ENCODE data around the gene SPACA4. TPM values are rescaled to one million over a fixed set of nuclear protein-coding genes. Genes with fewer than 3 reads are reported as not detected.

The SPACA4 gene
- total RNA-seq, 1 experiment from 2014 or later, result not detected

DNA sequence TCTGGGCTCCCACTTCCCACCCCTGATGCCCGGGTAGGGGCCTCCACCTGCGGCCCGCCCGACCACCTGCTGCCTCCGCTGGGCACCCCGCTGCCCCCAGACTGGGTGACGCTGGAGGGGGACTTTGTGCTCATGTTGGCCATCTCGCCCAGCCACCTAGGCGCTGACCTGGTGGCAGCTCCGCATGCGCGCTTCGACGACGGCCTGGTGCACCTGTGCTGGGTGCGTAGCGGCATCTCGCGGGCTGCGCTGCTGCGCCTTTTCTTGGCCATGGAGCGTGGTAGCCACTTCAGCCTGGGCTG, 22.7 kb downstream of the SPACA4 start:
- H3K4me3 Mint-ChIP-seq, result peak overlapping the region in 1 of 2 experiments; percentile 82; a peak in 1 of 5 replicates
- H3K36me3 Mint-ChIP-seq (ENCODE audit: insufficient read depth in 1 of 3, low read depth in 3 of 3), result peaks cover 5 to 28% (median 19%) of the 10 kb centered on the region in 3 experiments

More for the DNA sequence above, 22.7 kb downstream of the SPACA4 start:
- Histone ChIP-seq H2BK12ac (ENCODE audit: insufficient read length, low read depth, low read length) (no peak overlapping the region), H3K79me1 (ENCODE audit: insufficient read depth, low read depth, low read length, poor library complexity, severe bottlenecking) (no peaks in the 10 kb centered on the region), H2BK15ac (ENCODE audit: low read depth, low read length) (no peak overlapping the region), H3K23ac (ENCODE audit: insufficient read length, low read depth, low read length) (no peak overlapping the region), H3K4me1 (ENCODE audit: insufficient read depth, low read length) (peaks cover 7% of the 10 kb centered on the region; the same call in 1 of the 2 replicates), H3K79me2 (ENCODE audit: insufficient read depth, low read length) (peaks cover 4% of the 10 kb centered on the region; the same call in 1 of the 2 replicates), H3K9ac (ENCODE audit: extremely low read depth, insufficient read length, low read length) (no peak overlapping the region), H2AFZ (ENCODE audit: low read length) (no peak overlapping the region), H3K23me2 (ENCODE audit: insufficient read length, low read depth, low read length, poor library complexity, severe bottlenecking) (peaks cover 14% of the 10 kb centered on the region), H3T11ph (ENCODE audit: low read length) (no peak overlapping the region), H3K4ac (ENCODE audit: low read depth, low read length) (no peak overlapping the region), H2AK5ac (ENCODE audit: insufficient read length, low read length) (no peak overlapping the region), H4K5ac (ENCODE audit: insufficient read length, low read depth, low read length) (no peak overlapping the region), H3K27me3 (ENCODE audit: insufficient read depth, low read length) (no peaks in the 10 kb centered on the region), H3K18ac (ENCODE audit: insufficient read length, low read depth, low read length) (peak overlapping the region; percentile 71), H2BK120ac (ENCODE audit: low read depth, low read length, poor library complexity, severe bottlenecking) (no peak overlapping the region), H3K9me3 (ENCODE audit: control insufficient read depth, low read depth, low read length) (no peaks in the 10 kb centered on the region), H2BK20ac (ENCODE audit: low read depth, low read length, poor library complexity, severe bottlenecking) (no peak overlapping the region), H3K27ac (ENCODE audit: insufficient read length, low read depth, low read length) (no peak overlapping the region), H3K4me2 (ENCODE audit: insufficient read depth, insufficient read length, low read length) (peak overlapping the region; percentile 58), H4K8ac (replicated peaks; ENCODE audit: insufficient read length, low read depth, low read length) (no peak overlapping the region), H3K14ac (ENCODE audit: insufficient read depth, low read length) (no peak overlapping the region), H2BK5ac (ENCODE audit: insufficient read length, low read length) (no peak overlapping the region), H4K91ac (ENCODE audit: insufficient read length, low read depth, low read length) (no peak overlapping the region), H3K56ac (ENCODE audit: insufficient read length, low read depth, low read length) (no peak overlapping the region), H4K20me1 (ENCODE audit: control insufficient read depth, insufficient read depth, insufficient read length) (no peaks in the 10 kb centered on the region)
- no peak for DNase-seq
- TF ChIP-seq, protein P1, sequence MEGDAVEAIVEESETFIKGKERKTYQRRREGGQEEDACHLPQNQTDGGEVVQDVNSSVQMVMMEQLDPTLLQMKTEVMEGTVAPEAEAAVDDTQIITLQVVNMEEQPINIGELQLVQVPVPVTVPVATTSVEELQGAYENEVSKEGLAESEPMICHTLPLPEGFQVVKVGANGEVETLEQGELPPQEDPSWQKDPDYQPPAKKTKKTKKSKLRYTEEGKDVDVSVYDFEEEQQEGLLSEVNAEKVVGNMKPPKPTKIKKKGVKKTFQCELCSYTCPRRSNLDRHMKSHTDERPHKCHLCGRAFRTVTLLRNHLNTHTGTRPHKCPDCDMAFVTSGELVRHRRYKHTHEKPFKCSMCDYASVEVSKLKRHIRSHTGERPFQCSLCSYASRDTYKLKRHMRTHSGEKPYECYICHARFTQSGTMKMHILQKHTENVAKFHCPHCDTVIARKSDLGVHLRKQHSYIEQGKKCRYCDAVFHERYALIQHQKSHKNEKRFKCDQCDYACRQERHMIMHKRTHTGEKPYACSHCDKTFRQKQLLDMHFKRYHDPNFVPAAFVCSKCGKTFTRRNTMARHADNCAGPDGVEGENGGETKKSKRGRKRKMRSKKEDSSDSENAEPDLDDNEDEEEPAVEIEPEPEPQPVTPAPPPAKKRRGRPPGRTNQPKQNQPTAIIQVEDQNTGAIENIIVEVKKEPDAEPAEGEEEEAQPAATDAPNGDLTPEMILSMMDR (conservative IDR thresholded peaks at IDR 0.05), result no peak
- WGBS (ENCODE audit: extremely low coverage, insufficient read length, low lambda C conversion rate), result no CpG with 5 or more reads among the region's 22 CpGs
- Mint-ChIP-seq H3K27ac (no peak overlapping the region; a peak in 1 of 7 replicates), H3K27me3 (ENCODE audit: low read depth) (no peaks in the 10 kb centered on the region), H3K9me3 (no peaks in the 10 kb centered on the region; a peak in 1 of 5 replicates), H3K4me1 (peaks cover 29 to 48% of the 10 kb centered on the region in 2 experiments)
